ENCODE data around the gene DNAJB6. TPM values are rescaled to one million over a fixed set of nuclear protein-coding genes. Genes with fewer than 3 reads are reported as not detected.
A peak's percentile ranks its signal among the peaks of the same experiment; 100 is the strongest.

The DNAJB6 gene
- 100 to 1,000 TPM; 116 to 154 TPM for total RNA-seq

DNA sequence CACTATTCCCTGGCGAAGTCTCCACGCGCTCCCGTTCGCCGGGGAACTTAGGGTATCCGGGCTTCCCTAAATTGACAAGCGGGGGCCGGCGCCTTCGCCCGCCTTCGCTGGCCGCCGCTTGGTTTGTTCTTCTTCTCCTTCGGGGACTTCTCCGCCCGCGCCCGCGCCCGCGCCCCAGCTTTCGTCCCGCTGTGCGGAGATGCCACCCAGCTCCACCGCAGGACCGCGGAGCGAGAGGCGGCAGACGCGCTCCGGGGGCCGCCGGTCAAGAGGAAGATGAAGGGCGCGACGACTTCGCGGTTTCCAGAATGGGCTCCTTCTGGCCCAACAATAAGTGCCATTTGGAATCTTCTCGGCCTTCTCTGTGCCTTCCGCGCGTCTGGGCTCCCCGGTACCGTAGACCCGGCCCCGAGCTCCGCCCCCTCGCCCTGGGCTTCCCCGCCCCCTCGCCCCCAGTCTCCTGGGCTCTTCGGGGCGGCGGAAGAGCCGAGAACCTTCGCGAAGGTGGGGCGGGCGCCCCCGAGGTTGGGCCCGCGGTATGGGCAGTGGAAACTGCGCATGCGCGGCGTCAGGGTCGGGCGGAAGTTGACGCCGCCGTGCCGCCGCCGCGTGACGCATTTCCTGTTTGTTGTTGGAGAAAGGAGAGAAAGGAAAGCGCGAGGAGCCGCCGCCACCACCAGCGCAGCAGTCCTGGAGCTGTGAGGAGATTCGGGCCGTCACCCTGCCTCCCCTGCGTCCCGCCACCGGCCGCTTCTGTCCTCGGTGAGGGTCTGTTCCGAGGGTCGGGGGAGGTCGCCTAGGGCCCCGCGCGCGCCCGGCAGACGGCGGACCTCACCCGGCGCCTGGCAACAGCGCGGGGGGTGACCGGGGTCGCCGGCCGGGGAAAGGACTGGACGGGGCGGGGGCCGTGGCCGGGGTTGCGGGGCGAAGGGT is at the start of gene DNAJB6:
DNAJB6 (plus strand) TSS at position 622 of the 933 bp plus-strand sequence. CDS start 21,569 bp downstream, outside the sequence.
- peak; percentile 10 for TF ChIP-seq CTCF (IDR thresholded peaks at IDR 0.05)
- H3K4me1 ChIP-seq (ENCODE audit: control insufficient read depth in 1 of 2, low read depth in 2 of 2) = peaks cover 20 to 32% of the 10 kb centered on the region in 2 donors

DNA sequence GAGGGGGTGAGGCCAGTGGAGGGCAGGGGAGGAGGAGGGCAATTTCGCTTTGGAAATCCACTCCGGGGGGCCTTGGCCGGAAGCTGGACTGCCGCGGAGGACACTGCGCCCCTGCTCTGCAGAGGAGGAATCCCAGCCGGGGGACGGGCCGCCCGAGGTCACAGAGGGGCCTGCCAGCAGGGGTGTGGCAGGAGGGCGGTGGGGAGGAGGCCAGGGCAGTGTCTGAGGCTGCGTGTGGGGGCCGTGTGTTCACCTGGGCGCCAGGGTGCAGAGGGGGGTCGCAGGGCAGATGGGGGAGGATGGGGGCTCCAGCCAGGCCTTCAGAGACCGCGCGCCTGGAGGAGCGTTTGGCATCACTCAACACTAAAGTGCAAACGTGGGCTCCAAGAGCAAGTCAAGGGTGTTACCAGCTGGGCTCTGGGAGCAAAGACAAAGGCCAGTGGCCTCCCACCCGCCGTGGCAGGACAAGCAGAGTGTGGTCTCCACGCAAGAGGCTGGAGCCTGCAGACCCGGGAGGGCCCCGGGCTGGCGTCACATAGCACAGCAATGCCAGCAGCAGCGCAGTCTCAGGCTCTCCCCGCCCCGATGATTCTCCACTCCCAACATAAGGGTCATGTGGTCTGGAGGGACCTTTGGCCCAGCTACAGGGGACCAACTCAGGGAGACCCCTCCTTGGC is 45.3 kb upstream of the DNAJB6 start:
- H3K4me1 ChIP-seq (ENCODE audit: control insufficient read depth in 1 of 2, low read depth in 2 of 2) = no peaks in the 10 kb centered on the region
- TF ChIP-seq CTCF (IDR thresholded peaks at IDR 0.05) = no peak
- no peaks in the 10 kb centered on the region for H3K36me3 ChIP-seq
- no peaks in the 10 kb centered on the region for H3K9me3 ChIP-seq
- ATAC-seq (ENCODE audit: insufficient number of reproducible peaks, low FRiP score, low read depth) (no peak), DNase-seq (ENCODE audit: low spot score) (no peak)
- H3K27ac ChIP-seq = no peak overlapping the region
- H3K27me3 ChIP-seq (replicated peaks; ENCODE audit: insufficient read depth) = no peaks in the 10 kb centered on the region
- H3K4me3 ChIP-seq = no peak overlapping the region

More for the DNA sequence above, at the start of gene DNAJB6:
- Histone ChIP-seq H3K36me3 (no peaks in the 10 kb centered on the region), H3K4me3 (peak within 1 kb of the TSS; percentile 85), H3K9me3 (no peaks in the 10 kb centered on the region), H3K27me3 (replicated peaks; ENCODE audit: insufficient read depth) (no peaks in the 10 kb centered on the region), H3K27ac (peak within 1 kb of the TSS; percentile 91 to 94)
- peak; percentile 81 for ATAC-seq (ENCODE audit: insufficient number of reproducible peaks, low FRiP score, low read depth)
- peak; percentile 64 for DNase-seq (ENCODE audit: low spot score)

DNA sequence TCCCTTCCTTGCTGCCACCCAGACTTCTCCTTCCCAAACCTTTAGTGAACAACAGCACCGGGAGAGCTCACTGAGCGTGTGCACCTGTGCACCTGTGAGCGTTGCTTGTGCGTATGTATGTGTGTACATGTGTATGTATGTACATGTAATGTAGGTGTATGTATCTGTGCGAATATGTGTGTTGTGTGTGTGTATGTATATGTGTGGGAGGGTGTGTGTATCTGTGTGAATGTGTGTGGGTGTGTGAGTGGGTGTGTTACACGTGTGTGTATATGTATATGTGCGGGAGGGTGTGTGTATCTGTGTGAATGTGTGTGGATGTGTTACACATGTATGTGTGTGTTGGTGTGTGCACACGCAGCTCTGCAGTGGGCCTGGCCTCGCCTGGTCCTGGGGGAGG is 44.5 kb upstream of the DNAJB6 start:
- no peak for DNase-seq (ENCODE audit: low spot score)
- H3K27ac ChIP-seq = no peak overlapping the region
- no peak overlapping the region for H3K4me3 ChIP-seq

GRCh38 chr7:157292770-157293412 is 43.9 kb upstream of the DNAJB6 start:
- ATAC-seq (ENCODE audit: insufficient number of reproducible peaks, low FRiP score, low read depth) = no peak
- no peak for TF ChIP-seq CTCF (IDR thresholded peaks at IDR 0.05)

More for the DNA sequence above, 44.5 kb upstream of the DNAJB6 start:
- ATAC-seq (ENCODE audit: insufficient number of reproducible peaks, low FRiP score, low read depth) = no peak
- no peaks in the 10 kb centered on the region for H3K36me3 ChIP-seq
- no peaks in the 10 kb centered on the region for H3K4me1 ChIP-seq (ENCODE audit: control insufficient read depth in 1 of 2, low read depth in 2 of 2)
- H3K27me3 ChIP-seq (replicated peaks; ENCODE audit: insufficient read depth) = no peaks in the 10 kb centered on the region
- TF ChIP-seq CTCF (IDR thresholded peaks at IDR 0.05) = no peak
- no peaks in the 10 kb centered on the region for H3K9me3 ChIP-seq

DNA sequence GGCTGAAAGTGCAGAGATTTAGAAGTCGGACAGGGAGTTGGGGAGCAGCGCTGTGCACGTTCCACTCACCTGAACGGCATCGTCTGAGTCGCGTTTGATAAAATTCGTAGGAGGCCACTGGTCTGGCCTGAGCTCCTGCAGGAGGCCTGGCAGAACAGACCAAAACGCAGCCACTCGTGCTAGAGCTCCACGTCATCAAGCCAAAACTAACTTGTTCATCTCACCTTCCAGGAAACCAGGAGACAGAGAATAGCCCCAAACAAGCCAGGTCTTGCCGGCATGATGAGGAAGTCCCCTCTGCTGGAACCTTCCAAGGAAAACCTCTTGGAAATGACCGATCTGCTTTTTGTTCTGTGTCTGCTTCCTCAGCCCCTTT is 43.4 kb upstream of the DNAJB6 start:
- Histone ChIP-seq H3K9me3 (no peaks in the 10 kb centered on the region), H3K27ac (no peak overlapping the region), H3K27me3 (replicated peaks; ENCODE audit: insufficient read depth) (no peaks in the 10 kb centered on the region), H3K4me3 (no peak overlapping the region), H3K4me1 (ENCODE audit: control insufficient read depth in 1 of 2, low read depth in 2 of 2) (no peaks in the 10 kb centered on the region), H3K36me3 (no peaks in the 10 kb centered on the region)
- ATAC-seq (ENCODE audit: insufficient number of reproducible peaks, low FRiP score, low read depth) = no peak
- no peak for DNase-seq (ENCODE audit: low spot score)
- TF ChIP-seq CTCF (IDR thresholded peaks at IDR 0.05) = no peak

More at GRCh38 chr7:157292770-157293412, 43.9 kb upstream of the DNAJB6 start:
- Histone ChIP-seq H3K4me3 (no peak overlapping the region), H3K27ac (no peak overlapping the region), H3K9me3 (no peaks in the 10 kb centered on the region), H3K36me3 (no peaks in the 10 kb centered on the region), H3K27me3 (replicated peaks; ENCODE audit: insufficient read depth) (no peaks in the 10 kb centered on the region), H3K4me1 (ENCODE audit: control insufficient read depth in 1 of 2, low read depth in 2 of 2) (no peaks in the 10 kb centered on the region)
- DNase-seq (ENCODE audit: low spot score) = no peak

Data from thoracic aorta (tissue), 2 donors.